Activated T-helper 1 cell treated with anti-CD3 and anti-CD28 coated beads, Interleukin-2, amount 50 U/mL, for 16 hours (primary cell): ENCODE data around the gene BSN.
"Not testable (repeated sequence)": the region's sequence is repeated elsewhere in the genome, so short reads cannot be mapped to it uniquely, and the experiment has no call there.

Source experiments
- DNase-seq, 2 donors: peaks; one replicate each; pipeline ENCODE4 v3.0.0-alpha.2; 2020; ENCODE audit warnings: low read depth in 1 of 2, low spot score in 1 of 2

Gene BSN

GRCh38 chr3:49694409-49695070 is 140.3 kb downstream of the BSN start:
- not testable (repeated sequence) for DNase-seq

GRCh38 chr3:49695350-49696015 is 141.2 kb downstream of the BSN start:
- DNase-seq: not testable (repeated sequence)

GRCh38 chr3:49699281-49699979 is 145.2 kb downstream of the BSN start:
- DNase-seq: no peak

GRCh38 chr3:49700014-49700413 is 145.7 kb downstream of the BSN start:
- no peak for DNase-seq

GRCh38 chr3:49700453-49701128 is 146.3 kb downstream of the BSN start:
- DNase-seq: no peak

GRCh38 chr3:49701388-49702077 is 147.3 kb downstream of the BSN start:
- no peak for DNase-seq

- DNase-seq: no peak
Observed at GRCh38 chr3:49702672-49703071, 148.4 kb downstream of the BSN start.

GRCh38 chr3:49703443-49703927 is 149.2 kb downstream of the BSN start:
- peak in 1 of 2 donors; percentile 44 for DNase-seq

GRCh38 chr3:49703956-49704355 is 149.7 kb downstream of the BSN start:
- no peak for DNase-seq

GRCh38 chr3:49704629-49705028 is 150.4 kb downstream of the BSN start:
- no peak for DNase-seq

GRCh38 chr3:49705390-49705960 is 151.2 kb downstream of the BSN start:
- DNase-seq: no peak

- DNase-seq: no peak
Observed at GRCh38 chr3:49706456-49707112, 152.3 kb downstream of the BSN start.

GRCh38 chr3:49707113-49707480 is 152.8 kb downstream of the BSN start:
- no peak for DNase-seq

GRCh38 chr3:49709852-49710251 is 155.6 kb downstream of the BSN start:
- DNase-seq: no peak

- DNase-seq: no peak
Observed at GRCh38 chr3:49711489-49711888, 157.2 kb downstream of the BSN start.

GRCh38 chr3:49712166-49712565 is 157.9 kb downstream of the BSN start:
- DNase-seq: no peak

- no peak for DNase-seq
Observed at GRCh38 chr3:49712631-49713317, 158.5 kb downstream of the BSN start.

GRCh38 chr3:49713336-49714105 is 159.2 kb downstream of the BSN start:
- DNase-seq: no peak
